Activated gamma-delta T cell (primary cell): ENCODE measurements around the gene STARD4.

Source experiments
- DNase-seq: peaks from one replicate; lab custom pipeline; 2025; lab: John Stamatoyannopoulos, UW
- total RNA-seq, 2 donors: gene quantifications; one replicate each; lab custom pipeline; 2026; lab: John Stamatoyannopoulos, UW

Gene STARD4
- 55.0 to 69.1 reads per million in 2 donors for total RNA-seq

GRCh38 chr5:111512375-111513130 lies at the start of gene STARD4:
STARD4 (minus strand) TSS chr5:111512535; CDS start chr5:111507433, 5,102 bp downstream.
- DNase-seq = peak; percentile 91

GRCh38 chr5:111559680-111560079 lies 47.3 kb upstream of the STARD4 start:
- DNase-seq = no peak

GRCh38 chr5:111557686-111558085 lies 45.4 kb upstream of the STARD4 start:
- no peak for DNase-seq

GRCh38 chr5:111557111-111557510 lies 44.8 kb upstream of the STARD4 start:
- no peak for DNase-seq

- no peak for DNase-seq
Measured at GRCh38 chr5:111556501-111556900, 44.2 kb upstream of the STARD4 start.

GRCh38 chr5:111555760-111556159 lies 43.4 kb upstream of the STARD4 start:
- no peak for DNase-seq

- DNase-seq = no peak
Measured at GRCh38 chr5:111553868-111554267, 41.5 kb upstream of the STARD4 start.

- DNase-seq = no peak
Measured at GRCh38 chr5:111552896-111553295, 40.6 kb upstream of the STARD4 start.

GRCh38 chr5:111552492-111552891 lies 40.2 kb upstream of the STARD4 start:
- no peak for DNase-seq

- no peak for DNase-seq
Measured at GRCh38 chr5:111551569-111552275, 39.4 kb upstream of the STARD4 start.

GRCh38 chr5:111551161-111551560 lies 38.8 kb upstream of the STARD4 start:
- no peak for DNase-seq

GRCh38 chr5:111550282-111551020 lies 38.1 kb upstream of the STARD4 start:
- no peak for DNase-seq

- no peak for DNase-seq
Measured at GRCh38 chr5:111548992-111549649, 36.8 kb upstream of the STARD4 start.

- no peak for DNase-seq
Measured at GRCh38 chr5:111548348-111548950, 36.1 kb upstream of the STARD4 start.

GRCh38 chr5:111545031-111545430 lies 32.7 kb upstream of the STARD4 start:
- DNase-seq = no peak

GRCh38 chr5:111537141-111538024 lies 25.0 kb upstream of the STARD4 start:
- DNase-seq = no peak

- no peak for DNase-seq
Measured at GRCh38 chr5:111535879-111536549, 23.7 kb upstream of the STARD4 start.

GRCh38 chr5:111532886-111533582 lies 20.7 kb upstream of the STARD4 start:
- DNase-seq = no peak

GRCh38 chr5:111530298-111530740 lies 18.0 kb upstream of the STARD4 start:
- DNase-seq = peak; percentile 28
